ENCODE measurements around the gene SVBP.
A peak's percentile ranks its signal among the peaks of the same experiment; 100 is the strongest.
"Not testable (repeated sequence)": the region's sequence is repeated elsewhere in the genome, so short reads cannot be mapped to it uniquely, and the experiment has no call there.

SVBP gene

DNA sequence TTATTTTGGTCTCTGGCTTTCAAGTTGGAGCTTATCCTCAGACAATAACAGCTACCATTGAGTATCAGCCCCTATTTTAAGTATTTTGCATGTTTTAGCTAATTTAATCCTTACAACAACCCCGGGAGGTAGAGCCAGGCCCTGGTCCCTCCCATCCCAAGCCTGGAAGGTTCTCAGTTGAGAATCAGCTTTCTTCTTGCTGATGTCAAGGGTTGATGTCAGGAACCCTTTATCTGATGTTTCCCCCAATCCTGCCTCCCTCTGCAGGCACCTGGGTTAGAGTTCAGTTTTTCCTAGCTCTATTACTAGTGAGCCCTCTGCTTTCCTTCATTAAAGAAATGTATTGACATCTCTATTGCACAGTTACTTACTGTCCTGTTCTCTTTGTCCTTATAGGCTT lies 3.6 kb upstream of the SVBP start:
- DNase-seq (ENCODE audit: low read depth) = no peak
- no peak overlapping the region for H3K4me3 ChIP-seq (ENCODE audit: low read depth, low read length)
- TF ChIP-seq, protein P1, sequence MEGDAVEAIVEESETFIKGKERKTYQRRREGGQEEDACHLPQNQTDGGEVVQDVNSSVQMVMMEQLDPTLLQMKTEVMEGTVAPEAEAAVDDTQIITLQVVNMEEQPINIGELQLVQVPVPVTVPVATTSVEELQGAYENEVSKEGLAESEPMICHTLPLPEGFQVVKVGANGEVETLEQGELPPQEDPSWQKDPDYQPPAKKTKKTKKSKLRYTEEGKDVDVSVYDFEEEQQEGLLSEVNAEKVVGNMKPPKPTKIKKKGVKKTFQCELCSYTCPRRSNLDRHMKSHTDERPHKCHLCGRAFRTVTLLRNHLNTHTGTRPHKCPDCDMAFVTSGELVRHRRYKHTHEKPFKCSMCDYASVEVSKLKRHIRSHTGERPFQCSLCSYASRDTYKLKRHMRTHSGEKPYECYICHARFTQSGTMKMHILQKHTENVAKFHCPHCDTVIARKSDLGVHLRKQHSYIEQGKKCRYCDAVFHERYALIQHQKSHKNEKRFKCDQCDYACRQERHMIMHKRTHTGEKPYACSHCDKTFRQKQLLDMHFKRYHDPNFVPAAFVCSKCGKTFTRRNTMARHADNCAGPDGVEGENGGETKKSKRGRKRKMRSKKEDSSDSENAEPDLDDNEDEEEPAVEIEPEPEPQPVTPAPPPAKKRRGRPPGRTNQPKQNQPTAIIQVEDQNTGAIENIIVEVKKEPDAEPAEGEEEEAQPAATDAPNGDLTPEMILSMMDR (IDR thresholded peaks at IDR 0.05; ENCODE audit: insufficient read depth, low read depth, low read length, missing control alignments) = no peak

DNA sequence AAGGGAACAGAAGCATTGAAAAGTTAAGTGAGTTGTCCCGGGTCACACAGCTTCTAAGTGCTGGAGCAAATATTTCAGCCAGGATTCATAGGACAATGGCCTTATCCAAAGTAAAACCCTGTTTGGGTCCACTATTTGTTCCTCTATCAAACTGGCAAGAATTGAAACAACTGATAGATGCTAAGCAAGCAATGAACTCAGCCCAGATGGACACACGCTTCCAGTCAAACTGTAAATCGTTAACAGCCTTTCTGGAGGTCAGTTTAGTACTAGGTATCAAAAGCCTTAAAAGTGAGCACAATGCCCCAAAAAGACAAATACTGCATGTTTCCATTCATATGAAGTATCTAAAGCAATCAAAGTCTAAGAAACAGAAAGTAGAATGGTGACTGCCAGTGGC lies 779 bp upstream of the SVBP start:
- no peak overlapping the region for H3K4me3 ChIP-seq (ENCODE audit: low read depth, low read length)
- TF ChIP-seq, protein P1 (IDR thresholded peaks at IDR 0.05; ENCODE audit: insufficient read depth, low read depth, low read length, missing control alignments) = no peak
- no peak for DNase-seq (ENCODE audit: low read depth)

DNA sequence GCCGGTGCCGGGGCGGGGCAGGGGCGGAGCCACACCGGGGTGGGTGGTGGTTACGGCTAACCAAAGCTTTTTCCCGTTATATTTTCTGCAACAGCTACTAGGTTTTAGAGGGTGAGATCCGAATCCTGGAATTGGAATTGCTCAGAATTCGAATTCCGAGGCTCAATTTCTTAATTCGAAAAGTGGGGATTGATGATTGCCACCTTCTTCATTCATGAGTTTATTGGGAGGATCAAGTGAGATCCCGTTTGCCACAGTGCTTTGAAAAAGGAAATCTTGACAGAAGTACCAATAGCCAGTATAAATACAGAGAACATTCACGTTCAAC lies 207 bp upstream of the SVBP start:
- TF ChIP-seq, protein P1 (IDR thresholded peaks at IDR 0.05; ENCODE audit: insufficient read depth, low read depth, low read length, missing control alignments) = no peak
- DNase-seq (ENCODE audit: low read depth) = no peak

DNA sequence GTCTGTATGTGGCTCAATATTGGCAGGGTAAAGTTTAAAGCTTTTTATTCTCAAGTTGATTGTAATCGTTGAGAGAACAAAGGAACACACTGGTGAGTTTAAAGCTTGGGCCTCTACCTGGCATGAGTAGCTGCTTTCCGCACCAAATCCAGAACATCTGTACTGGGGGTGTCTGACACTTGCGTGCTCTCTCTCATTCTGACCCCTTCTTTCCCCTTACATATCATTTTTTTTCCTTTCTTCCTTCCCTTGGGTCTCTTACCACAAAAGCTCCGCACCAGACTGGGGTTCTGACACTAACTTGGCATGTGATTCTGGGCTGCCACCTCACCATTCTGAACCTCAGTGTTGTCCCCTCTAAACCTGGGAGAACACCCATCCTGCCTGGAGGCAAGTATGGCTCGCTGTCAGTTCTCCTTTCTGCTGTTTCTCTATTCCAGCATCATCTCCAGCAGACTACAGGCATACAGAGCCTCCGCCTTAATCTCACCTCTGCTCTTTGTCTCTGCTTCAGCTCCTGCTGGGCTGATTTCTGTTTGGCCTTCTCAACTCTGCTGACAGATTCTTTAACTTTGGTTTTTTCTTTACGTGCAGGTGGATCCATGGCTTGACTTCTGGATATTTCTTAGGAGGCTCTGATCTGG lies 1.1 kb downstream of the SVBP start:
- TF ChIP-seq, protein P1 (IDR thresholded peaks at IDR 0.05; ENCODE audit: insufficient read depth, low read depth, low read length, missing control alignments) = no peak
- DNase-seq (ENCODE audit: low read depth) = peak; percentile 11
- H3K4me3 ChIP-seq (ENCODE audit: low read depth, low read length) = peak overlapping the region; percentile 69

More for the DNA sequence above, 207 bp upstream of the SVBP start:
- peak overlapping the region; percentile 53 for H3K4me3 ChIP-seq (ENCODE audit: low read depth, low read length)

DNA sequence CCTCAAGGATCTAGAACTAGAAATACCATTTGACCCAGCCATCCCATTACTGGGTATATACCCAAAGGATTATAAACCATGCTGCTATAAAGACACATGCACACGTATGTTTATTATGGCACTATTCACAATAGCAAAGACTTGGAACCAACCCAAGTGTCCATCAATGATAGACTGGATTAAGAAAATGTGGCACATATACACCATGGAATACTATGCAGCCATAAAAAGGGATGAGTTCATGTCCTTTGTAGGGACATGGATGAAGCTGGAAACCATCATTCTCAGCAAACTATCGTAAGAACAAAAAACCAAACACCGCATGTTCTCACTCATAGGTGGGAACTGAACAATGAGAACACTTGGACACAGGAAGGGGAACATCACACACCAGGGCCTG lies 2.4 kb downstream of the SVBP start:
- not testable (repeated sequence) for H3K4me3 ChIP-seq (ENCODE audit: low read depth, low read length); DNase-seq (ENCODE audit: low read depth)

DNA sequence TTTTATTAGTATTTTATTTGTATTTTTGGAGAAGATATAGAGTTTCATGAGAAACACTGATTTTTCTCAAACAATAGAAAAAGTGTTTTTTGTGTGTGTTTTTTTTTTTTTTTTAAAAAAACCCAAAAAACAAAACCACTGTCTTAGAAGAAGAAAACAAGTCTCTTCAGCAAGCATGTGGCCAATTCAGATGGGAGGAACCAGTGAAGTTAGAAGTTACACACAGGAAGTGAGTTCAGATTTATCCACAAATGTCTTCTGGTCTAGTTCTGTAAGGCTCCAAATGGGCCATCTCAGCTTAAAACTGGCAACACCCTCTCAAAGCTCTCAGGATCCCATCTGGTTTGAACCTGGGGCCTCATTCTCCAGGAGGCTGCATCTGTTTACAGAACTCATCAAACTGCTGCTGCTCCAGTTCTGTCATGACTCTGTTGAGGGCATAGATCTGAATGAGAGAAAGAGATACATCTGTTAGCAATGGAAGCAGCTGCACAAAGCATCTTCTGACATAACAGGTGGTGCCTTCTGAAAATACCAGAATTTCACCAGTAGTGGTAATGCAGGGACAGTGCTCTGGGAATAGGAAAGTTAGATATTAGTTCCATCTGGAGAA lies 10.0 kb downstream of the SVBP start:
- TF ChIP-seq, protein P1 (IDR thresholded peaks at IDR 0.05; ENCODE audit: insufficient read depth, low read depth, low read length, missing control alignments) = no peak
- no peak overlapping the region for H3K4me3 ChIP-seq (ENCODE audit: low read depth, low read length)
- DNase-seq (ENCODE audit: low read depth) = no peak

DNA sequence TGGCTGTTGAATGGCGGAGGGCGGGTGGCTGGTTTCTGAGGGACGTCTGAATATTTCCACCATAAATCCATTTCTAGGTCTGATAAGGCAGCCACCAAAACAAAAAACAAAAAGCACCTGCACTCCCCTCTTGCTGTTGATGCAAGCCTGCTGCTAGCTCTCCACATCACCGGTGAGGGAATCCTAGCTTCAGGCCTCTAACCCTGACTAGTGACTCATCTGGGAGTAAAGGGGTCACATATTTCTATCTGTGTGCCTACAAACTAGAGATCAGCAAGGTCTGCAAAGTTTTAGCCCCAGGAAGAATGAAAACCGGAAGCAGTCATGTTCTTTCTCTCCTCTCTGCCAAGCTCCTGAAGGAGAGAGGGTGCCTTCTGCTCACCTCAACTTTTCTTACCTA lies 10.6 kb downstream of the SVBP start:
- DNase-seq (ENCODE audit: low read depth) = no peak
- TF ChIP-seq, protein P1 (IDR thresholded peaks at IDR 0.05; ENCODE audit: insufficient read depth, low read depth, low read length, missing control alignments) = no peak
- no peak overlapping the region for H3K4me3 ChIP-seq (ENCODE audit: low read depth, low read length)
